OCI-LY3 (cell line): ENCODE results near the gene RPS21.
A peak's percentile ranks its signal among the peaks of the same experiment; 100 is the strongest.

ENCODE experiments used
- H2AFZ ChIP-seq: fragments of 200-600, 300-600 bp; shearing (Covaris generic); 2 replicates; pipeline ENCODE4 v1.6.0; 2014; ENCODE audit warnings: antibody characterized with exemption, low read depth, low read length
- H3K27ac ChIP-seq: fragments of 200-600, 300-600 bp; sonication (generic); 2 replicates; pipeline ENCODE4 v1.5.1; 2014; ENCODE audit warnings: mild to moderate bottlenecking, low read length, moderate library complexity, mixed read lengths
- H3K27me3 ChIP-seq: fragments of 200-600, 300-600 bp; sonication (generic); 2 replicates; pipeline ENCODE4 v1.6.1; 2014; ENCODE audit warnings: low read depth, low read length, mixed read lengths
- H3K36me3 ChIP-seq: fragments of 200-600, 300-600 bp; sonication (generic); replicated peaks from 2 replicates; pipeline ENCODE3; 2014; ENCODE audit warnings: low read depth, low read length, mixed read lengths
- H3K4me1 ChIP-seq: fragments of 300-600, 200-600 bp; sonication (generic); 2 replicates; pipeline ENCODE4 v1.6.1; 2014; ENCODE audit warnings: low read length, mixed read lengths
- H3K4me2 ChIP-seq: fragments of 200-600, 300-600 bp; sonication (generic); 2 replicates; pipeline ENCODE4 v1.6.1; 2014; ENCODE audit warnings: low read length, mixed read lengths
- H3K4me3 ChIP-seq: fragments of 300-600, 200-600 bp; sonication (generic); 2 replicates; pipeline ENCODE4 v1.5.1; 2014; ENCODE audit warnings: antibody characterized with exemption, mild to moderate bottlenecking, low read length, moderate library complexity
- H3K79me2 ChIP-seq: fragments of 300-600, 200-600 bp; shearing (Covaris generic); 2 replicates; pipeline ENCODE4 v1.6.1; 2014; ENCODE audit warnings: mild to moderate bottlenecking, low read length, mixed read lengths
- H3K9ac ChIP-seq: fragments of 300-600, 200-600 bp; shearing (Covaris generic); 2 replicates; pipeline ENCODE4 v1.6.0; 2014; ENCODE audit warnings: mild to moderate bottlenecking, low read length, moderate library complexity
- H3K9me3 ChIP-seq: fragments of 200-600, 300-600 bp; shearing (Covaris generic); 2 replicates; pipeline ENCODE4 v1.6.1; 2014; ENCODE audit warnings: low read length, mixed read lengths; ENCODE audit not compliant: insufficient read depth
- H4K20me1 ChIP-seq: fragments of 200-600, 300-600 bp; sonication (generic); 2 replicates; pipeline ENCODE4 v1.6.1; 2016; ENCODE audit warnings: low read length, mixed read lengths; ENCODE audit not compliant: insufficient read depth
- EZH2phosphoT487 ChIP-seq: fragments of 200-600 bp; shearing (Covaris generic); IDR thresholded peaks from 2 replicates; pipeline ENCODE4 v1.6.1; 2018; ENCODE audit warnings: antibody characterized with exemption, mixed run types, low read depth
- TF ChIP-seq, protein P1 (sequence below): fragments of 200-600, 300-600 bp; sonication (generic); IDR thresholded peaks from 2 replicates; pipeline ENCODE4 v1.5.1; 2014; ENCODE audit warnings: antibody characterized with exemption, low read length, low read depth

Gene RPS21

DNA sequence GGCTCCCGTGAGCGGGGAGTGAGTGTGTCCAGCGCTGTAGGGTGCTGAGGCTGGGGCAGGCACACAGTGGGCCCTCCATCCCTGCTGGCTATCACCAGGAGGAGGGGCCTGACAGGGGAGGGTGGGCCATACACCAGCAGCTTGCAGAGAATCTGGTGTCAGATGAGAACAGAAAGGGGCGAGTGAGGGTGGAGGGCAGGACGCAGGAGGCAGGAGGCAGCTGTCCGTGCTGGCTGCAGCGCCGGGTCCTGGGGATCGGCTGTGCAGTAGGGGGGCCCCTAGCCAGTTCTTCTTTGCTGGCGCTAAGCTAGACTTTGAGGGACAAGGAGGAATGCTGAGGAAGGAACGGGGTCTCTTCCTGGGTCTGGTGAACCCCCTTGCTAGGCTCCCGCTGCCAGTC is 21.7 kb downstream of the RPS21 start:
- H3K27ac ChIP-seq = no peak overlapping the region
- H3K9me3 ChIP-seq = no peaks in the 10 kb centered on the region
- H3K36me3 ChIP-seq = no peaks in the 10 kb centered on the region
- H4K20me1 ChIP-seq = peaks cover 12% of the 10 kb centered on the region; the same call in 1 of the 2 replicates
- H2AFZ ChIP-seq = no peak overlapping the region
- no peak overlapping the region for H3K9ac ChIP-seq
- H3K79me2 ChIP-seq = peaks cover 31% of the 10 kb centered on the region
- no peak overlapping the region for H3K4me2 ChIP-seq
- no peak overlapping the region for H3K4me3 ChIP-seq
- peaks cover 34% of the 10 kb centered on the region for H3K4me1 ChIP-seq
- no peaks in the 10 kb centered on the region for H3K27me3 ChIP-seq
- TF ChIP-seq, protein P1, sequence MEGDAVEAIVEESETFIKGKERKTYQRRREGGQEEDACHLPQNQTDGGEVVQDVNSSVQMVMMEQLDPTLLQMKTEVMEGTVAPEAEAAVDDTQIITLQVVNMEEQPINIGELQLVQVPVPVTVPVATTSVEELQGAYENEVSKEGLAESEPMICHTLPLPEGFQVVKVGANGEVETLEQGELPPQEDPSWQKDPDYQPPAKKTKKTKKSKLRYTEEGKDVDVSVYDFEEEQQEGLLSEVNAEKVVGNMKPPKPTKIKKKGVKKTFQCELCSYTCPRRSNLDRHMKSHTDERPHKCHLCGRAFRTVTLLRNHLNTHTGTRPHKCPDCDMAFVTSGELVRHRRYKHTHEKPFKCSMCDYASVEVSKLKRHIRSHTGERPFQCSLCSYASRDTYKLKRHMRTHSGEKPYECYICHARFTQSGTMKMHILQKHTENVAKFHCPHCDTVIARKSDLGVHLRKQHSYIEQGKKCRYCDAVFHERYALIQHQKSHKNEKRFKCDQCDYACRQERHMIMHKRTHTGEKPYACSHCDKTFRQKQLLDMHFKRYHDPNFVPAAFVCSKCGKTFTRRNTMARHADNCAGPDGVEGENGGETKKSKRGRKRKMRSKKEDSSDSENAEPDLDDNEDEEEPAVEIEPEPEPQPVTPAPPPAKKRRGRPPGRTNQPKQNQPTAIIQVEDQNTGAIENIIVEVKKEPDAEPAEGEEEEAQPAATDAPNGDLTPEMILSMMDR = no peak
- no peak for TF ChIP-seq EZH2phosphoT487

DNA sequence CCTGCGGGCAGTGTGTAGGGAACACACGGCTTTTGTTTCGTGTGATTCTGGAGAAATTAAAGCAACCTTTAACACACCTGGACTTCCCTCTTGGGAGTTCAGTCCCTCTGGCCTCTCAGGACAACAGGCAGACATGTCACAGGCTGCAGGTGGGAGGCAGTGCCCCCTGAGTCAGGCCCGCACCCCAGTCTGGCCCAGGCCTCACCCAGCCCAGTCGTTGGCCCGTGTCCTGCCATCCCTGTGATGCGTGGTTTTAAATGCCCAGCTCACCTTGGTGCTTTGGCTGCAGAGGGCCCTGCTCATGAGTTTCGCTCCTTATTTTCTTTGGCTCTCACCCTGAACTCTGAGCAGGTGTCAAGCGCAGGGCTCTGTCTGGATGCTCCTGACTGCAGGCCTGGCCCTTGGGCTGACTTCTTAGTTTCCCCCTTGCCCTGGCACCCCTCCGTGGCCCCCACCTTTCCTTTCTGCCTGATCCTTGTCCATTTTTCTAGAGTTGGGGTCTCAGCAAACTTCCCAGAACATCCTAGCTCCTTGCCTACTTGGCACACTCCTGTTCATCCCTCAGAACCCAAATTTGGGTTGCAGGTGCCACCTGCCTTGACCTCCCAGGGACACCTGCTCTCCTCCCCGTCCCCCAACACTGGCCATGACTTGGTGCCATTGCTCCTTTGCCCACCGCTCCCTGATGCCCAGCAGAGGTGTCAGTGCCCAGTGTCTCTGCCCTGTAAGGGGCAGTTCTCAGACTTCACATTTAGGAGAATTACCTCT is 22.4 kb downstream of the RPS21 start:
- no peak for TF ChIP-seq EZH2phosphoT487
- TF ChIP-seq, protein P1 = no peak
- Histone ChIP-seq H3K27me3 (no peaks in the 10 kb centered on the region), H2AFZ (no peak overlapping the region), H3K79me2 (peaks cover 27% of the 10 kb centered on the region), H3K27ac (no peak overlapping the region), H3K36me3 (no peaks in the 10 kb centered on the region), H3K4me2 (peak overlapping the region; percentile 81), H3K4me3 (peak overlapping the region; percentile 66), H3K9me3 (no peaks in the 10 kb centered on the region), H4K20me1 (peaks cover 9% of the 10 kb centered on the region; the same call in 1 of the 2 replicates), H3K9ac (0 out of 2 replicates have a peak overlapping the region, but pooled peaks have one; percentile 22), H3K4me1 (peaks cover 34% of the 10 kb centered on the region)

DNA sequence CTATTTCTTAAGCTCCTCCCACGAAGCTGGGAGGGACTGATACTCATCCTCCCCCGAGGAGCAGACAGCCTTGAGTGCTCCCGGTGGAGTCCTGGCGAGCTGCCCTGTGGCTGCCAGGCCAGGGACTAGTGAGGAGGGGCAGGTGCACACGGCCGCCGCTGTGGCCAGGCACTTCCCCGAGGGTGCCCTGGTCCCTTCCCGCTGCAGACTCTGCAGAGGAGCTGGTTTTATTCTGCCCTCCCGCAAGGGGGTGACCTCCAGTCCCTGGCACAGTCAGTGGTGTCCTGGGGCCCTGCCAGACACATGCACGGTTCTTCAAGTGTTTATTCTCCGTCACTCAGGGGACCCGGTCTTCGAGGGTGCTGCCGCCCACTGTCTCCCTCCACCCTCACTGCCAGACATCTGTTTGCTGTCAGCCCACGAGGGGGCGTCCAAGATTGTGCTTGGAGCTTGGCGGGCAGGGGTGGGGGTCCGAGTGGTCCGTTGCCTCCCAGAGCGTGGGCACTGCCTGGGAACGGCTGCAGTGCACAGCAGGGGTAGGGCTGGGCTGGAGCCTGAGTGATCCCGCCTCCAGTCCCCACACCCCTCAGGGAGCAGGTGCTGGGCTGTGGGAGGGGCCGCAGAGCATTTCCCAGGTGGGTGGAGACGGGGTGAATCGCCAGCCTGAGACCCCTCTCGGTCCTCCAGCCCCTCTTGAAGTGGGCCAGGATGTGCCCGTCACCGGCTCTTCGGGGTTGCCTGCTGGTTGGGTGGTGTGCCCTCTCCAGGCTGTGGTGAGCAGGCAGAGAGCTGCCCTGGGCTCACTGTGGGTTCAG is 23.2 kb downstream of the RPS21 start:
- Histone ChIP-seq H3K27ac (no peak overlapping the region), H3K4me2 (peak overlapping the region; percentile 81)

More for the DNA sequence above, 23.2 kb downstream of the RPS21 start:
- Histone ChIP-seq H3K27me3 (no peaks in the 10 kb centered on the region), H2AFZ (no peak overlapping the region), H3K4me1 (peaks cover 34% of the 10 kb centered on the region), H3K4me3 (peak overlapping the region; percentile 66), H3K36me3 (no peaks in the 10 kb centered on the region), H3K9me3 (no peaks in the 10 kb centered on the region), H3K79me2 (peaks cover 18% of the 10 kb centered on the region), H3K9ac (peak overlapping the region; percentile 22), H4K20me1 (peaks cover 6% of the 10 kb centered on the region; the same call in 1 of the 2 replicates)
- TF ChIP-seq EZH2phosphoT487 = no peak
- TF ChIP-seq, protein P1 = peak; percentile 87
